Suprapubic skin (tissue), 3 donors: ENCODE data around the gene HBE1.

ENCODE experiments used
- CTCF ChIP-seq, 2 donors: fragments of 200-600 bp in 1 of 2; fragments of 450-650 bp in 1 of 2; sonication (generic) in 1 of 2; IDR thresholded peaks; one replicate each; pipeline ENCODE4 v1.5.1; 2016 to 2019; ENCODE audit warnings: antibody characterized with exemption in 2 of 2, mild to moderate bottlenecking in 1 of 2, moderate library complexity in 1 of 2
- POLR2A ChIP-seq, 2 donors: fragments of 450-650 bp; IDR thresholded peaks; one replicate each; pipeline ENCODE4 v1.6.1; 2017; ENCODE audit warnings: antibody characterized with exemption in 2 of 2, mild to moderate bottlenecking in 2 of 2, moderate library complexity in 2 of 2

GRCh38 chr11:5286901-5287300 is 17.2 kb upstream of the HBE1 start:
- TF ChIP-seq CTCF (IDR thresholded peaks at IDR 0.05) = no peak
- no peak for TF ChIP-seq POLR2A (IDR thresholded peaks at IDR 0.05)
